Measurements from ENCODE around the gene CDH4. TPM values are rescaled to one million over a fixed set of nuclear protein-coding genes. Genes with fewer than 3 reads are reported as not detected.

CDH4 gene
- total and polyA plus RNA-seq, 2 of the 13 experiments (the other 11 are each of a cell fraction or from before 2014, with no cell fraction given) = not detected

GRCh38 chr20:61558726-61559125 is 306.7 kb downstream of the CDH4 start:
- no peak for FAIRE-seq
- CTCF ChIA-PET (ENCODE audit: low intra/inter-chr PET ratio, low total read pairs) = no interaction called here
- in situ Hi-C loops (cut with HindIII; ENCODE audit: extremely low pct_ligation_motif_present, low pct_unique_long_range_greater_than_20kb) (no loop called here), intact Hi-C loops (cut with micrococcal nuclease; ENCODE audit: unreplicated experiment) (no loop called here)
- BruUV-seq (replicated peaks) = no TSS peak
- peaks cover 9 to 41% of the 10 kb centered on the region in 2 experiments; a peak in 4 of 5 replicates for H3K27me3 ChIP-seq (ENCODE audit: control insufficient read depth in 1 of 2, insufficient read depth in 2 of 2, low read length in 2 of 2)
- H3K9ac ChIP-seq (ENCODE audit: insufficient read depth, low read depth, low read length) = no peak overlapping the region
- H3K9me3 ChIP-seq (ENCODE audit: low read length) = no peaks in the 10 kb centered on the region
- no peak overlapping the region for H3K4me2 ChIP-seq (ENCODE audit: low read depth, low read length)
- no peaks in the 10 kb centered on the region for H4K20me1 ChIP-seq (ENCODE audit: insufficient read depth, low read length)
- ATAC-seq = no peak
- no peaks in the 10 kb centered on the region for H3K36me3 ChIP-seq (replicated peaks in 1 of 2; ENCODE audit: control insufficient read depth in 1 of 2, insufficient read depth in 2 of 2, low read length in 2 of 2)
- H3K4me3 ChIP-seq (replicated peaks in 1 of 3; ENCODE audit: insufficient read depth in 1 of 3, low read depth in 2 of 3, low read length in 3 of 3) = no peak overlapping the region
- no peak for DNase-seq (ENCODE audit: low spot score)
- no peak for TF ChIP-seq HNRNPLL (IDR thresholded peaks at IDR 0.05; ENCODE audit: low read depth, low read length, poor library complexity, severe bottlenecking)
- no peak for TF ChIP-seq KLF9 (CRISPR knock-in tag; IDR thresholded peaks at IDR 0.05; ENCODE audit: low read depth)
- TF ChIP-seq, protein P1, sequence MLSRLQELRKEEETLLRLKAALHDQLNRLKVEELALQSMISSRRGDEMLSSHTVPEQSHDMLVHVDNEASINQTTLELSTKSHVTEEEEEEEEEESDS (CRISPR knock-in tag; IDR thresholded peaks at IDR 0.05; ENCODE audit: borderline replicate concordance) = no peak
- TF ChIP-seq JDP2 (CRISPR knock-in tag; IDR thresholded peaks at IDR 0.05; ENCODE audit: borderline replicate concordance) = no peak
- no peak for TF ChIP-seq ASH2L (IDR thresholded peaks at IDR 0.05; ENCODE audit: insufficient read length, low read depth, low read length)
- POLR2A ChIA-PET = no interaction called here
- no peaks in the 10 kb centered on the region for H3K4me1 ChIP-seq (ENCODE audit: insufficient read depth, low read length)
- H3K79me2 ChIP-seq (ENCODE audit: insufficient read depth, low read length) = no peaks in the 10 kb centered on the region
- WGBS (ENCODE audit: low lambda C conversion rate) = 33% methylated on average over 10 of the region's 10 CpGs
- H2AFZ ChIP-seq (ENCODE audit: low read length) = no peak overlapping the region
- no peak overlapping the region for H3K27ac ChIP-seq (ENCODE audit: extremely low read length, insufficient read depth, low read length)

DNA sequence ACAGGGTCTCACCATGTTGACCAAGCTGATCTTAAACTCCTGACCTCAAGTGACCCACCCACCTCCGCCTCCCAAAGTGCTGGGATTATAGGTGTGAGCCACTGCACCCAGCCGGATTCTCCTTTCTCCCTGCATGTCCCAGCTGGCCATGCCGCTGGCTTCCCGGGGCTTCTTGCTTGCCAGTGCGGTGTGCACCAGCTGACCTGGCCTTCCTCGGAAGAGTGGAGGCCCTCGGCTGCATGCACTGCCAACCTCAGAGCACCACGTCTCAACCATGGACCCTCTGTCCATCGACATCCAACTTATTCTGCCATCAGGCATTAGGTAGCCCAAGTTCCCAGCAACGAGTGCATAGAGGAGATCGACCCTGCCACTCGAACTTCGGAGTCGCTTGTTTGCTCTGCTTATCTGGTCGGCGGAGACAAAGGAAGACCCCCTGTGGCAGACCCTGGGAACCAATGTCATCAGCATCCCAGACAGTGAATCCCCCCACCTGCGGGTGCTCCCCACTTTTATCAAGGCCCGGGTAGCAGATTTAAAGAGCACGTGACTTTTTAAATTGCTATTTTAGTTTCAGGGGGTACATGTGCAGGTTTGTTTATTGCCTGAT is 307.8 kb downstream of the CDH4 start:
- FAIRE-seq (no peak), DNase-seq (ENCODE audit: low spot score) (no peak), ATAC-seq (no peak)
- POLR2A ChIA-PET = no interaction called here
- no peak overlapping the region for H3K4me3 ChIP-seq (replicated peaks in 1 of 3; ENCODE audit: insufficient read depth in 1 of 3, low read depth in 2 of 3, low read length in 3 of 3)
- no peak overlapping the region for H3K4me2 ChIP-seq (ENCODE audit: low read depth, low read length)
- BruUV-seq (replicated peaks) = no TSS peak
- no peak overlapping the region for H3K27ac ChIP-seq (ENCODE audit: extremely low read length, insufficient read depth, low read length)
- CTCF ChIA-PET (ENCODE audit: low intra/inter-chr PET ratio, low total read pairs) = no interaction called here
- no peaks in the 10 kb centered on the region for H4K20me1 ChIP-seq (ENCODE audit: insufficient read depth, low read length)
- H3K9ac ChIP-seq (ENCODE audit: insufficient read depth, low read depth, low read length) = no peak overlapping the region
- WGBS (ENCODE audit: low lambda C conversion rate) = 23% methylated on average over 19 of the region's 19 CpGs
- H3K4me1 ChIP-seq (ENCODE audit: insufficient read depth, low read length) = no peaks in the 10 kb centered on the region
- intact Hi-C loops (cut with micrococcal nuclease; ENCODE audit: unreplicated experiment) = no loop called here
- TF ChIP-seq ZNF850 (CRISPR knock-in tag; conservative IDR thresholded peaks at IDR 0.05) = no peak
- TF ChIP-seq FOXP1 (IDR thresholded peaks at IDR 0.05) = no peak
- TF ChIP-seq FOXP1 (CRISPR knock-in tag; IDR thresholded peaks at IDR 0.05) = no peak
- 0 out of 2 replicates have a peak, but pooled peaks have one; percentile 22 for TF ChIP-seq MNT (IDR thresholded peaks at IDR 0.05)
- H2AFZ ChIP-seq (ENCODE audit: low read length) = no peak overlapping the region
- H3K36me3 ChIP-seq (replicated peaks in 1 of 2; ENCODE audit: control insufficient read depth in 1 of 2, insufficient read depth in 2 of 2, low read length in 2 of 2) = no peaks in the 10 kb centered on the region
- H3K27me3 ChIP-seq (ENCODE audit: control insufficient read depth in 1 of 2, insufficient read depth in 2 of 2, low read length in 2 of 2) = peaks cover 9 to 47% of the 10 kb centered on the region in 2 experiments; a peak in 4 of 5 replicates
- no peaks in the 10 kb centered on the region for H3K79me2 ChIP-seq (ENCODE audit: insufficient read depth, low read length)
- in situ Hi-C loops (cut with HindIII; ENCODE audit: extremely low pct_ligation_motif_present, low pct_unique_long_range_greater_than_20kb) = no loop called here
- H3K9me3 ChIP-seq (ENCODE audit: low read length) = no peaks in the 10 kb centered on the region

Data from HepG2 (cell line).